GM23338 (cell line): ENCODE results near the gene TMEM127.

Experiments
- EZH2phosphoT487 ChIP-seq: fragments of 200-600 bp; sonication (generic); IDR thresholded peaks from one replicate; pipeline ENCODE4 v1.8.1; 2018; ENCODE audit warnings: antibody characterized with exemption; ENCODE audit not compliant: unreplicated experiment
- POLR2AphosphoS5 ChIP-seq: IDR thresholded peaks from 2 replicates; pipeline ENCODE4 v1.6.1; 2016; ENCODE audit warnings: antibody characterized with exemption, low read depth
- TF ChIP-seq, protein P1 (sequence below), 2 experiments: fragments of 200-600 bp in 1 of 2; sonication (generic) in 1 of 2; conservative IDR thresholded peaks; 2 replicates each; pipeline versions ENCODE4 v1.5.1 to v1.6.1; 2016 to 2017; ENCODE audit warnings: antibody characterized with exemption in 2 of 2, low read depth in 2 of 2, mild to moderate bottlenecking in 2 of 2, moderate library complexity in 1 of 2

GRCh38 chr2:96274355-96275056 lies 8.7 kb upstream of the TMEM127 start:
- TF ChIP-seq, protein P1, sequence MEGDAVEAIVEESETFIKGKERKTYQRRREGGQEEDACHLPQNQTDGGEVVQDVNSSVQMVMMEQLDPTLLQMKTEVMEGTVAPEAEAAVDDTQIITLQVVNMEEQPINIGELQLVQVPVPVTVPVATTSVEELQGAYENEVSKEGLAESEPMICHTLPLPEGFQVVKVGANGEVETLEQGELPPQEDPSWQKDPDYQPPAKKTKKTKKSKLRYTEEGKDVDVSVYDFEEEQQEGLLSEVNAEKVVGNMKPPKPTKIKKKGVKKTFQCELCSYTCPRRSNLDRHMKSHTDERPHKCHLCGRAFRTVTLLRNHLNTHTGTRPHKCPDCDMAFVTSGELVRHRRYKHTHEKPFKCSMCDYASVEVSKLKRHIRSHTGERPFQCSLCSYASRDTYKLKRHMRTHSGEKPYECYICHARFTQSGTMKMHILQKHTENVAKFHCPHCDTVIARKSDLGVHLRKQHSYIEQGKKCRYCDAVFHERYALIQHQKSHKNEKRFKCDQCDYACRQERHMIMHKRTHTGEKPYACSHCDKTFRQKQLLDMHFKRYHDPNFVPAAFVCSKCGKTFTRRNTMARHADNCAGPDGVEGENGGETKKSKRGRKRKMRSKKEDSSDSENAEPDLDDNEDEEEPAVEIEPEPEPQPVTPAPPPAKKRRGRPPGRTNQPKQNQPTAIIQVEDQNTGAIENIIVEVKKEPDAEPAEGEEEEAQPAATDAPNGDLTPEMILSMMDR (conservative IDR thresholded peaks at IDR 0.05; ENCODE audit: low read depth in 2 of 2), result no peak
- no peak for TF ChIP-seq EZH2phosphoT487
- no peak for TF ChIP-seq POLR2AphosphoS5
